ENCODE results near the gene OVCA2. TPM values are rescaled to one million over a fixed set of nuclear protein-coding genes. Genes with fewer than 3 reads are reported as not detected.

Gene OVCA2
- total and polyA plus RNA-seq, 8 donors, result 3.1 to 83.4 (median 31.9) TPM; not detected in 1

GRCh38 chr17:2057760-2058585, 16.2 kb downstream of the OVCA2 start:
- peaks cover 1 to 33% (median 23%) of the 10 kb centered on the region in 4 donors for H3K36me3 ChIP-seq
- peaks cover 76 to 98% (median 88%) of the 10 kb centered on the region in 4 donors for H3K4me1 ChIP-seq
- TF ChIP-seq POLR2AphosphoS5 (IDR thresholded peaks at IDR 0.05), result no peak
- H3K27me3 ChIP-seq, result peaks cover 0 to 78% (median 55%) of the 10 kb centered on the region in 3 donors
- no peaks in the 10 kb centered on the region for H3K9me3 ChIP-seq
- peak in 1 of 2 donors; percentile 67 for DNase-seq
- peak overlapping the region; percentile 57 to 69 (median 64) for H3K4me3 ChIP-seq
- peak overlapping the region; percentile 73 to 94 (median 90) for H3K27ac ChIP-seq
- WGBS, 5 donors, result 19 to 50% (median 23%) methylated on average over 44 to 98 of the region's 98 CpGs
- intact Hi-C loops (cut with DNase I; ENCODE audit: low total_unique reads), result loop anchor here (5.0 kb wide), 1 partner anchor 184 kb away; no protein-coding TSS in a partner anchor

GRCh38 chr17:2058586-2059546, 17.0 kb downstream of the OVCA2 start:
- peak; percentile 88 to 90 for DNase-seq
- intact Hi-C loops (cut with DNase I; ENCODE audit: low total_unique reads), result loop anchor here (5.0 kb wide), 1 partner anchor 183 kb away; no protein-coding TSS in a partner anchor
- peaks cover 69 to 100% (median 84%) of the 10 kb centered on the region in 4 donors for H3K4me1 ChIP-seq
- peaks cover 4 to 42% (median 32%) of the 10 kb centered on the region in 4 donors for H3K36me3 ChIP-seq
- H3K27me3 ChIP-seq, result peaks cover 0 to 69% (median 52%) of the 10 kb centered on the region in 3 donors
- 11 to 31% (median 15%) methylated on average over 37 to 78 of the region's 78 CpGs for WGBS, 5 donors
- no peaks in the 10 kb centered on the region for H3K9me3 ChIP-seq
- TF ChIP-seq POLR2AphosphoS5 (IDR thresholded peaks at IDR 0.05), result peak in 1 of 3 donors; percentile 52
- TF ChIP-seq POLR2A (IDR thresholded peaks at IDR 0.05), result no peak
- TF ChIP-seq EP300 (IDR thresholded peaks at IDR 0.05), result no peak
- TF ChIP-seq CTCF (IDR thresholded peaks at IDR 0.05), result peak in 5 of 7 experiments; percentile 50 to 83 (median 66)
- H3K4me3 ChIP-seq, result peak overlapping the region; percentile 27 to 69 (median 64)
- H3K27ac ChIP-seq, result peak overlapping the region; percentile 64 to 94 (median 90)

- peak overlapping the region; percentile 27 to 69 (median 64) for H3K4me3 ChIP-seq
These were observed 17.9 kb downstream of the OVCA2 start for GRCh38 chr17:2059547-2060384.

More at GRCh38 chr17:2059547-2060384, 17.9 kb downstream of the OVCA2 start:
- H3K4me1 ChIP-seq, result peaks cover 64 to 100% (median 81%) of the 10 kb centered on the region in 4 donors
- H3K36me3 ChIP-seq, result peaks cover 7 to 51% (median 41%) of the 10 kb centered on the region in 4 donors
- DNase-seq, result peak in 1 of 2 donors; percentile 18
- peak overlapping the region; percentile 40 to 94 (median 90) for H3K27ac ChIP-seq
- intact Hi-C loops (cut with DNase I; ENCODE audit: low total_unique reads), result loop anchor here (5.0 kb wide), 1 partner anchor 183 kb away; no protein-coding TSS in a partner anchor
- H3K9me3 ChIP-seq, result no peaks in the 10 kb centered on the region
- WGBS, 5 donors, result 64 to 78% (median 70%) methylated on average over 18 to 21 of the region's 21 CpGs
- TF ChIP-seq EP300 (IDR thresholded peaks at IDR 0.05) (no peak), POLR2A (IDR thresholded peaks at IDR 0.05) (no peak), CTCF (IDR thresholded peaks at IDR 0.05) (no peak), POLR2AphosphoS5 (IDR thresholded peaks at IDR 0.05) (no peak)
- peaks cover 0 to 60% (median 44%) of the 10 kb centered on the region in 3 donors for H3K27me3 ChIP-seq

Data from stomach (tissue), 9 donors.